AG09309 (cell line): ENCODE results near the gene S100A16.

Experiments used
- DNase-seq: peaks from one replicate; pipeline ENCODE4 v3.0.0-alpha.2; 2010; ENCODE audit warnings: low read depth
- H3K4me3 ChIP-seq: 2 replicates; pipeline ENCODE4 v1.5.1; 2011; ENCODE audit warnings: mild to moderate bottlenecking, low read depth, low read length, moderate library complexity; ENCODE audit not compliant: control insufficient read depth
- CTCF ChIP-seq: IDR thresholded peaks from 2 replicates; pipeline ENCODE4 v1.5.1; 2011; ENCODE audit warnings: mild to moderate bottlenecking, low read depth, low read length, inconsistent platforms; ENCODE audit not compliant: insufficient read depth, control insufficient read depth; ENCODE audit errors: missing control alignments

Gene S100A16

GRCh38 chr1:153557877-153558276, 55.1 kb downstream of the S100A16 start:
- TF ChIP-seq CTCF: no peak
- no peak for DNase-seq
- no peak overlapping the region for H3K4me3 ChIP-seq
